Heart left ventricle (tissue), 16 donors: Measurements from ENCODE around the gene PIP5KL1. TPM values are rescaled to one million over a fixed set of nuclear protein-coding genes. Genes with fewer than 3 reads are reported as not detected.
A peak's percentile ranks its signal among the peaks of the same experiment; 100 is the strongest.

ENCODE experiments used
- ATAC-seq, 4 donors: fragments of 200-7000 bp; cut with Tn5 transposase; one replicate each; pipeline ENCODE4 v1.9.1; 2020 to 2022; ENCODE audit warnings: moderate library complexity in 4 of 4, mild to moderate bottlenecking in 3 of 4, moderate number of reproducible peaks in 1 of 4
- DNase-seq, 5 donors: peaks; one replicate each; pipeline ENCODE4 v3.0.0-alpha.2; 2020
- H3K27ac ChIP-seq, 12 donors: fragments of 200-600 bp; sonication (generic) in 4 of 12; one replicate each; pipeline versions ENCODE4 v1.5.0 to v1.8.0; 2016 to 2022; ENCODE audit warnings: mild to moderate bottlenecking in 2 of 12
- H3K27me3 ChIP-seq, 9 donors: fragments of 200-600 bp; sonication (generic) in 2 of 9; one replicate each; pipeline versions ENCODE4 v1.5.1 to v1.8.0; 2016 to 2022; ENCODE audit warnings: mild to moderate bottlenecking in 3 of 9
- H3K36me3 ChIP-seq, 9 donors: fragments of 200-600 bp; sonication (generic) in 2 of 9; one replicate each; pipeline versions ENCODE4 v1.5.0 to v1.8.0; 2018 to 2022; ENCODE audit warnings: mild to moderate bottlenecking in 2 of 9
- H3K4me1 ChIP-seq, 12 donors: fragments of 200-600 bp; sonication (generic) in 4 of 12; one replicate each; pipeline versions ENCODE4 v1.5.0 to v1.8.0; 2016 to 2022; ENCODE audit warnings: mild to moderate bottlenecking in 3 of 12
- H3K4me3 ChIP-seq, 12 donors: fragments of 200-600 bp; sonication (generic) in 4 of 12; one replicate each; pipeline versions ENCODE4 v1.5.0 to v1.8.0; 2017 to 2022; ENCODE audit warnings: mild to moderate bottlenecking in 9 of 12, moderate library complexity in 4 of 12
- H3K9me3 ChIP-seq, 12 donors: fragments of 200-600 bp; sonication (generic) in 4 of 12; one replicate each; pipeline versions ENCODE4 v1.5.0 to v1.8.0; 2016 to 2022; ENCODE audit warnings: mild to moderate bottlenecking in 1 of 12
- CTCF ChIP-seq, 12 donors: fragments of 200-600 bp; sonication (generic) in 4 of 12; IDR thresholded peaks; one replicate each; pipeline versions ENCODE4 v1.5.0 to v1.8.0; 2018 to 2022; ENCODE audit warnings: antibody characterized with exemption in 12 of 12, mild to moderate bottlenecking in 5 of 12
- POLR2A ChIP-seq, 2 donors: fragments of 450-650 bp; IDR thresholded peaks; one replicate each; pipeline ENCODE4 v1.6.1; 2017; ENCODE audit warnings: antibody characterized with exemption in 2 of 2, mild to moderate bottlenecking in 2 of 2, moderate library complexity in 2 of 2
- WGBS, 4 donors: extraction: QIAGEN DNeasy Blood & Tissue Kit in 2 of 4; methylation state at CpG; one replicate each; pipeline versions ENCODE4 v1.1.5 to v1.1.7; 2013 to 2018; 5-methylcytosine and 5-hydroxymethylcytosine counted together
- intact Hi-C, 10 donors: fragments of 100-400 bp; cut with DNase I; formaldehyde crosslinking; loops; one replicate each; pipeline versions ENCODE4 v1.11.1 to v1.14.2; 2022
- polyA plus RNA-seq, 2 donors: library from polyadenylated mRNA; stranded (reverse); fragments of 200-250 nt; gene quantifications; one replicate each; pipeline ENCODE4 v1.2.3, GENCODE V29; 2013
- total RNA-seq, 9 donors: library from RNA; depleted of rRNA in 2 of 9; stranded (reverse); fragments of >200 nt in 2 of 9; fragmentation: NEBNext Ultra II Directional in 3 of 9; extraction: Animal tissue kit (Norgen Biotek cat#: 25700) in 3 of 9; gene quantifications; one replicate each; pipeline versions ENCODE4 v1.1.0 to v1.2.4, GENCODE V29; 2016 to 2023
- donor health status: ischemic (EF 13 %, LVEDD 7.1; RV severe dilation, severe dysfunction).
- donor health status: healthy with polysubstance abuse.
- donor health status: DM: no; HTN: yes; CAD: no.
- donor health status: DM: no; HTN: no; CAD: no.
- donor health status: ischemic (EF 25% LVEDD 6.9; RV normal size, moderate dysfunction).
- donor health status: ischemic (EF 25% LVEDD 5.7; RV mildly dilated, moderate dysfunction).
- donor health status: healthy.
- donor health status: DM: yes; HTN: yes; CAD: no.
- donor health status: ischemic (EF 35%, LVEDD 5.7; RV mildly dilated, moderate dysfunction).
- donor health status: nonischemic (EF 11% LVEDD 7.7; RV severe dilation, severe dysfunction).
- donor health status: DM: yes; HTN: yes; CAD: no.
- donor health status: PGD.
- donor health status: ischemic (EF 29% LVEDD 5.4; RV normal size, mild dysfunction).
- donor health status: nonischemic (EF 23%, LVEDD 6.1; RV moderate dilation, normal function).

Gene PIP5KL1
- total and polyA plus RNA-seq, 11 donors, result 0.12 to 0.77 (median 0.50) TPM; not detected in 2

DNA sequence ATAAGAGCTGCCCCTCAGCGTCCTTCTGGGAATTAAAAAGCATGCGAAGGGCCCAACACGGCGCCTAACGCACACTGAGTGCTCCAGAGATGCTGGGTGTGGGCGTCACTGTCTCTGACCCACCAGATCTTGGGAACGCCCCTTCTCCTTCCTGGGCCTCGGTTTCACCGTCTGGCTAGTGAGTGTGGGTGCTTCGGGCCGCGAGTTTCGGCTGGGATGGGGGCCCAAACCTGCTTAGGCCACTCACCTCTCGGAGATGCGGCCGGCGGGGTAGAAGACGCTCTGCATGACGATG lies 3.7 kb downstream of the PIP5KL1 start:
- Histone ChIP-seq H3K4me3 (peak overlapping the region in 5 of 12 donors; percentile 10 to 38 (median 22)), H3K4me1 (peaks cover 0 to 43% (median 29%) of the 10 kb centered on the region in 12 donors), H3K36me3 (no peaks in the 10 kb centered on the region), H3K27ac (no peak overlapping the region), H3K9me3 (no peaks in the 10 kb centered on the region), H3K27me3 (peaks cover 9 to 48% (median 26%) of the 10 kb centered on the region in 9 donors)
- TF ChIP-seq CTCF (IDR thresholded peaks at IDR 0.05) (no peak), POLR2A (IDR thresholded peaks at IDR 0.05) (no peak)
- intact Hi-C loops, result loop anchor here in 3 of 10 donors (10.0 kb wide), 1 partner anchor 422 kb away; no protein-coding TSS in a partner anchor
- DNase-seq (no peak), ATAC-seq (no peak)
- WGBS, 4 donors, result 9 to 26% (median 17%) methylated on average over 4 to 19 of the region's 19 CpGs

DNA sequence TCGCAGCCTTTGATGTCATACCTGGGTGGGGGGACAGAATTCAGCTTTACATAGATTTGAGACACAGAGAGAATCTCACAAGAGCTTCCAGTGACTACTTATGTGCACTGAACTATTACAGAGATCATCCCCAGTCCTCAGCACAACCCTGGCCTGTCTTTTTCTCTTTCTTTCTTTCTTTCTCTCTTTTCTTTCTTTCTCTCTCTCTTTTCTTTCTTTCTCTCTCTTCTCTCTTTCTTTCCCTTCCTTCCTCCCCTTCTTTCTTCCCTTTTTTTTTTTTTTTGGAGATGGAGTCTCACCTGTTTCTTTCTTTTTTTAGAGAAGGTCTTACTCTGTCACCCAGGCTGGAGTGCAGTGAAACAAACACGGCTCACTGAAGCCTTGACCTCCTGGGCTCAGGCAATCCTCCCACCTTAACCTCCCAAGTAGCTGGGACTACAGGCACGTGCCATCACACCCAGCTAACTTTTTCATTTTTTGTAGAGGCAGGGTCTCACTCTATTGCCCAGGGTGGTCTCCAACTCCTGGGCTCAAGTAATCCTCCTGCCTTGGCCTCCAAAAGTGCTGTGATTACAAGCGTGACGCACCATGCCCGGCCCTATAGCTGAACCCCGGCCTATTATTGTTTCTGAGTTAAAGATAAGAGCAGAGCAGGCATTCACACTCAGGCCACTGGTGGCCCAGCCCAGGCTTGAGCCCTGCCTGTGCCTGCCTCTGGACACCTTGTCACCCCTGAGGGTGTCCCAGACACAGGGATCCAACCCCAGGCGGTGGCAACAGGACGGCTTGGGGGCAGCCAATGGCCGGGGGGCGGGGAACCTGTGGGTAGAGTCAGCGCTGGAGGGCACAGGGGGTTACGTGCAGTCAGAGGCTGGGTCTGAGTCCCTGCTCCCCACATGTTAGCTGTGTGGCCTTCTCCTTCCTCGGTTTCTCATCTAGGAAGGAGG lies 4.3 kb downstream of the PIP5KL1 start:
- Histone ChIP-seq H3K27me3 (peaks cover 9 to 48% (median 26%) of the 10 kb centered on the region in 9 donors), H3K9me3 (no peaks in the 10 kb centered on the region), H3K36me3 (no peaks in the 10 kb centered on the region), H3K27ac (no peak overlapping the region), H3K4me3 (no peak overlapping the region), H3K4me1 (peaks cover 0 to 44% (median 31%) of the 10 kb centered on the region in 12 donors)
- no peak for TF ChIP-seq POLR2A (IDR thresholded peaks at IDR 0.05)
- TF ChIP-seq CTCF (IDR thresholded peaks at IDR 0.05), result no peak
- intact Hi-C loops, result loop anchor here in 3 of 10 donors (10.0 kb wide), 1 partner anchor 421 kb away; no protein-coding TSS in a partner anchor
- WGBS, 4 donors, result 64 to 83% (median 75%) methylated on average over 12 to 14 of the region's 14 CpGs
- no peak for DNase-seq
- no peak for ATAC-seq

- TF ChIP-seq CTCF (IDR thresholded peaks at IDR 0.05) (no peak), POLR2A (IDR thresholded peaks at IDR 0.05) (no peak)
- peaks cover 9 to 43% (median 25%) of the 10 kb centered on the region in 9 donors for H3K27me3 ChIP-seq
- H3K36me3 ChIP-seq, result no peaks in the 10 kb centered on the region
- WGBS, 4 donors, result 83 to 89% (median 88%) methylated on average over 22 of the region's 22 CpGs
- intact Hi-C loops, result loop anchor here (5.0 to 10.0 kb wide), 7 partner anchors 138 to 423 kb away; partner anchors contain the start of genes CDK9 (in 3 of the 10) and TOR2A (in 1 of the 10)
- H3K4me3 ChIP-seq, result no peak overlapping the region
- no peak for DNase-seq
- ATAC-seq, result no peak
- H3K9me3 ChIP-seq, result no peaks in the 10 kb centered on the region
- no peak overlapping the region for H3K27ac ChIP-seq
- peaks cover 0 to 35% (median 21%) of the 10 kb centered on the region in 12 donors for H3K4me1 ChIP-seq
Measured at GRCh38 chr9:127924736-127925444, 5.7 kb downstream of the PIP5KL1 start.

GRCh38 chr9:127923771-127924170 lies 6.8 kb downstream of the PIP5KL1 start:
- no peak overlapping the region for H3K4me3 ChIP-seq
- H3K9me3 ChIP-seq, result no peaks in the 10 kb centered on the region
- H3K36me3 ChIP-seq, result no peaks in the 10 kb centered on the region
- no peak overlapping the region for H3K27ac ChIP-seq
- DNase-seq, result no peak
- TF ChIP-seq CTCF (IDR thresholded peaks at IDR 0.05) (no peak), POLR2A (IDR thresholded peaks at IDR 0.05) (no peak)
- 78 to 88% (median 79%) methylated on average over 8 of the region's 8 CpGs for WGBS, 4 donors
- peaks cover 3 to 44% (median 30%) of the 10 kb centered on the region in 12 donors for H3K4me1 ChIP-seq
- ATAC-seq, result no peak
- intact Hi-C loops, result loop anchor here (2.0 to 10.0 kb wide), 8 partner anchors 136 to 421 kb away; partner anchors contain the start of genes CDK9 (in 3 of the 10) and TOR2A (in 2 of the 10)
- H3K27me3 ChIP-seq, result peaks cover 9 to 42% (median 22%) of the 10 kb centered on the region in 9 donors
